ENCODE data around the gene DGKD.

The DGKD gene

DNA sequence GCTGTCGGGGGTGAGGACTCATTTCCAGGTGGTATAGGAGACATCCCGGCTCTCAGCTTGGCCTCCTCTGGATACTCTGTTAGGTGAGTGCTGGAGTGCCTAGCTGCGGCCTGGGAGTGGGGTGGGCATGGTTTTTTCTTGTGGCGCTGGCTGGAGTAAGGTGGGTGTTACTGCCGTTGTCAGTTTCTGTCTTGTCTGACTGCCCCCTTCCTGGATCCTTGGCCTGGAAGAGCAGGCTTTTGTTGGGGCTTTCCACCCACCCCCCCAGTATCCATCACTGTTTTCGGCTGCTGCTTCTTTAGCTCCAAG is 69.2 kb downstream of the DGKD start:
- no peak for DNase-seq

- DNase-seq = no peak
Measured at GRCh38 chr2:233424154-233424951, 70.1 kb downstream of the DGKD start.

DNA sequence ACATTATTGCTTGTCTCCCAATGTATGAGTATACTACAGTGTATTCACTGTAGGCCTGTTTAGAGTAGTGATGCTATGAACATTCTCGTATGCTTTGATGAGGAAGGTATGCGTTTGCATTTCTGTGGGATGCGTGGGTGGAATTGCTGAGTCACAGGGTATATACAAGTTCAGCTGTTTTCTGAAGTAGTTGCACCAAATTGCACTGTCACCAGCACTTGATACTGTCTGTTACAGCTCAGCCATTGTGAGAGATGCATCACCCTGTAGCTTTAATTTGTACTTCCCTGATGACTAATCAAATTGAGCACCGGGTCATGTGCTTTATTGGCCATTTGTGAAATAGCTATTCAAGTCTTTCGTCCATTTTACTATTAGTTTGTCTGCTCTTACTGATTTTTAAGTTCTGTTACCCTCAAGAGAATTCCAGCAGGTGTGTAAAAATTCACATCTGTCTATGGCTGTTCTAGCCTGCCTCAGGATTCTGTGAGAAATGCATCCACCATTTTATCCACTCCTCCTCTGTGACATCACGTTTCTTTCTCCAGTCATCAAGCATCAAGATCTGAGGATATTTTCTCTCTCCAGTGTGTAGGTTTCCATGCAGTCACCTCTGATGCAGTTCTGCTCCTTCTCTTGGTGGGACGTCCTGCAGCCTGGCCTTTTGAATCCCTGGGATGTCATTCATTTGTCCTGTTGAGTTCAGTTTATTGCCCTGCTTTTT is 72.5 kb downstream of the DGKD start:
- no peak for DNase-seq

- DNase-seq = no peak
Measured at GRCh38 chr2:233428008-233428407, 73.7 kb downstream of the DGKD start.

DNA sequence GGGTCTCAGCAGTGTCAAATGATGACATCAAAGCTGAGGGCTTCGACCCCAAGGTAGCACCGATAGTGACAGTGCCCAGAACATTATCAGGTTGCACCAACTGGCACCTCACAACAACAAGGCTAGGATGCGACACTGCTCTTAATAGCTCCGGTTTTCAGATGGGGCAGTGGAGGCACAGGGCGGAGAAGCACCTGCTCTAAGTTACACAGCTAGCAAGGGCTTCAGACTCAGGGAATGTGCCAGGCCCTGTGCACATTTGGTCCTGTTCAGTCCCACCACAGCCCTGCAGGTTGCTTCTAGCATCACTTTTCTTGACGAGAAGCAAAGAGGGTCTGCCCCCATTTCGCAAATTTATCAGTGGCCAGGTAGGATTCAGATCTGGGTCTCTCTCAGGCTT is 74.1 kb downstream of the DGKD start:
- no peak for DNase-seq

DNA sequence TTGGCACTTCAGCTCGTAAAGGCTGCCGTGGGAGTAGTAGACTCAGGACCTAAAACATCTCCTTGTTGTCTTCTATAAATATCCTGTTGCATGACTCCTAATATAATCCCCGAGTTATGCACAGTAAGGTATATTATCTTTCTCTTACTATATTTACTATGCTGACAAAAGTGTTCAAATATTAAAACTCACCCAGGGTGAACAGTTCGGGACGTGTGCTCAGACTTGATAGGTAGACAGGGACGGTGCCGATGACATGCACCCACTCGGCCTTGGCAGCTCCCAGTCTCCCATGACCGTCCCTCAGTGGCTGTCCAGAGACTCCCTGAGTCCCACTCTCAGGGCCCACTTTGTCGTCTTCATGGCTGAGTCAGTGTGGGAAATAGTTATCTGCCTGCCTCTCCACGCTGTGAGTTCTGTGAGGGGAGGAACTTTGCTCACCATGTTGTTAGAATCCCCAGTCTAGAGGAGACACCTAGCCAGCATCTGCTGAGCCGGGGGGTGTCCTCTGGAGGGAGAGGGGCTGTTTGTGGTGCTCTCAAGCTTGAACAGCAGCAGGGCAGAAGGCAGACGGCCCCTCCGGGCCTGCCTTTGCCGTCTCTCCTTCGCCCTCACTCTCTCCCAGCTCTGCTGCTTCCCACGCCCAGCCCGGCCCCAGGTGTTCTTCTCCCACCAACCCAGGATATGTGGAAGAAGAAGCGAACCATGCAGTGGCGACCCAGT is 75.0 kb downstream of the DGKD start:
- DNase-seq = no peak

DNA sequence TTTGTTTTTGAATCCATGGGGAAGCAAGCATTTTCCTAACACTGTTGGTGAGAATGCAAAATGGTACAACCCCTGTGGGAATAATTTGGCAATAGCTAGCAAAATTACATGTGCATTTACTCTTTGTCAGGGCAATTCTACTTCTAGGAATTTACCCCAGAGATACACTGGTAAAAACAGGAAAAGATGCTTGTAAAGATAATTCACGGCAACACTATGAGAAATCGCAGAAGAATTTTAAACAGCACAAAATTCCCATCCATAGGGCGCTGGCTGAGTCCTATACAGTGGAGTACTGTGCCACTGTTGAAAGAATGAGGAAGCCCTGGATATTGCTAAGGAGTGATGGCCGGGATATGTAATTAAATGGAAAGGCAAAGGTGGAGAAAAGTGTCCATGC is 75.8 kb downstream of the DGKD start:
- no peak for DNase-seq

DNA sequence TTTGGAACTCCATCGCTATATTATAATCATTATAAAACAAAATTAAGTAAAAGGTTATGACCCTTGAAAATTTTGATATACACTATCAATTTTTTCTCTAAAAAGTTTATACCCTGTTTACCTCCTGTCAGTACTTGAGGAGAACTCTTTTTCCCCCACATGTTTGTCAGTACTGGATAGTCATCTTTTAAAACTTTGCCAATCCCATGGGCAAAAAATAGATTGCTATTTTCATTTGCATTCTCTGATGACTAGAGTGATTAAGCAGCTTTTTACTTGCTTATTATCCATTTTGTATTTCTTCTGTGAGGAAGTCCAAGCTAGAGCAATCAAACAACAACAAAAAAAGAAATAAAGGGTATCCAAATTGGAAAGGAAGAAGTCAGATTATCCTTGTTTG is 76.4 kb downstream of the DGKD start:
- no peak for DNase-seq

GRCh38 chr2:233433029-233433428 is 78.7 kb downstream of the DGKD start:
- DNase-seq = no peak

- DNase-seq = no peak
Measured at GRCh38 chr2:233433794-233434193, 79.5 kb downstream of the DGKD start.

DNA sequence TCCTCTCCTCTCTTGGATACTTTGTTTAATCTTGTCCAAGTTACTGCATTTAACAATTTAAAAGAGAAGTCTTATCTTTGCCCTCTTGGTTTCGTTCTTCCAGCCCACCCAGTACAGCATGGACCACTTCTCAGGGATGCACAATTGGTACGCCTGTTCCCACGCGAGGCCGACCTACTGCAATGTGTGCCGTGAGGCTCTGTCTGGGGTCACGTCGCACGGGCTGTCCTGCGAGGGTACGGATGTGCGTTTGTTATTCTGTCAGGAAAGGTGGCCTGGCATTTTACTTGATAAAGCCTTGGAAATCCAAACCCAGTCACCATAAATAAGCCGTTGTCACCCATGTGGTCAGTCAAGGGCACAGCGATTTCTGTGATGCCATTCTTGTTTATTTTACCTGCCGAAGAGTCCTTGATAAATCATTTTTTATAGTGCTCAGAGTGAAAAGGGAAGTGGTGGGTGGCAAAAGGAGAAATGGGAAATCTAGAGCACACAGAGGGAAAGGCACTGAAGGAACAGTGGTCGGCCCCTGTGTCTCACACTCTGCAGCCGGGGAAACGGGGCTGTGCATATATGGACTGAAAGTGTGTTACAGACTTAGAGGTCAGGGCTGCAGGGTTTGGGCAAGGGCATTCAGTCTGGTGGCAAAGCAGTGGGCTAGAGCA is 80.5 kb downstream of the DGKD start:
- DNase-seq = no peak

DNA sequence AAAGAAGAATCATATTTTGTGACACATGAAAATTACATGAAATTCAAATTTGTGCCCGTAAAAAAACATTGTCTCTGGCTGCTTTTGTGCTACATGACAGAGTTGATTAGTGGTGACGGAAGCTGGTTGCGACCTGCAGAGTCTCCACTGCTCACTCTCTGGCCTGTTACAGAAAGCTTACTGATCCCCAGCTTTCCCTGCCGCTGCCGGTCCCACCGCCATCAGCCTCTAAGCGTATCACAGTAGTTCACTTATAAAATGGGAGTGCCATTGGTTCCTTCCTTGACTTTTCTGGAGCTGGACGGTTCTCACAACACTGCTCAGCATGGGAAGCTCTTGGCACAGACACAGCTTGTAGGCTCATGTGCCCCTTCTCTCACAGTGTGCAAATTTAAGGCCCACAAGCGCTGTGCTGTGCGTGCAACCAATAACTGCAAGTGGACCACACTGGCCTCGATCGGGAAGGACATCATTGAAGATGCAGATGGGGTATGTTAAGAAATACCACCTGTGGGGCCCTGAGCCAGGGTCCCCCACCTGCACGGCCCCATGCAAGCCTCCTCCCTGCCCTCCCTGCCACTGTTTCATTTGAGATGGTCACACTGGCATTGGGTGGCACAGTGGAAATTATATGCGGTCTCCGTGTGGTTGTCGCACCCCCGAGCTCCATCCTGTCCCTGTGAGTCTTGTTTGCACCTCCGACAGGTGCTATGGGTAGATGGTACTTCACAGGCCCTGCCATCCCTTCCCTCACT is 81.3 kb downstream of the DGKD start:
- no peak for DNase-seq

DNA sequence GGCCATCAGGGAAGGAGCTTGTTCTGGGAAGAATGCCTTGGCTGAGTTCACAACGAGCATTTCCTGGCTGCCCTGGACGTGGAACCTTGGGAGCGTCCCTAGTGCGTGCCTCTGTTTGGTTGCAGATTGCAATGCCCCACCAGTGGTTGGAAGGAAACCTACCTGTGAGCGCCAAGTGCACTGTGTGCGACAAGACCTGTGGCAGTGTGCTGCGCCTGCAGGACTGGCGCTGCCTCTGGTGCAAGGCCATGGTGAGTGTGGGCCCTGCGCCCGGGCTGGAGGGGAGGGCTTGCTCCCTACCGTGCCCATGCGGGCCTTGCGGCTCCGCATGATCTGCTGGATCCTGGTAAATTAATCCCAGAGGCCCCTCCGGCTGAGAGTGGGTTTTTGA is 81.9 kb downstream of the DGKD start:
- DNase-seq = no peak

DNA sequence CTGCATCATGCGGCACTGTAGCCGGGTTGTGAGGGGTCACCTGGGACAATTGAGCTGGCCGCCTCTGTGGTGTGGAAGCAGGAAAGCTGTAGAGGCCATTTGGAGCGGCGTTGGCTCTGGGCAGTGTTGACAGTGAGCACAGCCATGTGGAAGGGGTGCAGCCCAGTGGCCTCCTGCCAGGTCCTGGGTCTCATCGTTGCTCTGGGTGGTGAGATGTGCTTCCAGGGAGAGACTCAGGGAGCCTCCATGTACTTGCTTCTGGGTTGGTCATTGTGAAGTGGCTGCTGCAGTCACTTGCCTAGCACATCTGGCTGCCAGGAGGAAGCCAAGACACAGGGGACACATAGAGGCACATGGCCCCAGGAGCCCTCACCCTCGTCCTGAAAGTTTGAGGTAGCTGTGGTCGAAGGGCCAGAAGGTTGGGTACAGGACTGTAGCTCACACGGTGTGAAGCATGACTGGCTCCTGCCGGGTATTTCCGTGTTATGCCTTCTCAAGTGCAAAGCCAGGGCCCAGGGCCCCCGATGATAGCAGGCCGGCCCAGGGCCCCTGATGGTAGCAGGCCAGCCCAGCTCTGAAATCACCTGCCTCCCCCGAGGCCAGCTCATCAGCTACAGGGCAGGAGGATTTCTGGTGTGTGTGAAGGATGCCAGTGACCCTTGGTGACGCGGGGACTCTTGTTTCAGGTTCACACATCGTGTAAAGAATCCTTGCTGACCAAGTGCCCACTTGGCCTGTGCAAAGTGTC is 82.6 kb downstream of the DGKD start:
- no peak for DNase-seq

DNA sequence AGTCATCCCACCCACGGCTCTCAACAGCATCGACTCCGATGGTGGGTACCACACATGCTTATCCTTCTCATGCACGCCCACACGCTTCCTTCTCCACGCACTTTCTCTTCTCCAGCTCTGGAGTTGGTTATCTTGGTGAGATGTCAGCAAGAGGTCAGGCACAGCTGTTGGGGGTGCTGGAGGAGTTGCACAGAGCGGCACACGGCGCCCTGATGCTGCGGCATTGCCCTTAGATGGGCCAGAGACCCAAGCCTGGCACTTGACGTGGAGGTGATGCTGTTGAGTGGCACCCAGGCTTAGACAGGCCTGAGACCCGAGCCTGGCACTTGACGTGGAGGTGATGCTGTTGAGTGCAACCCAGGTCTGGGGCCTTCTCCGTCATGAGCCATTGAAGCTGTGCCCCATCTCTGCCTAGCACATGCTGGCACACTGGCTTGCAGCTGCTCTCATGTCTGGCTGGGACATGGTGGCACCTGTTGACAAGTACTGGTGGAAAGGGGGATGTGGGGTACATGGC is 83.2 kb downstream of the DGKD start:
- no peak for DNase-seq

DNA sequence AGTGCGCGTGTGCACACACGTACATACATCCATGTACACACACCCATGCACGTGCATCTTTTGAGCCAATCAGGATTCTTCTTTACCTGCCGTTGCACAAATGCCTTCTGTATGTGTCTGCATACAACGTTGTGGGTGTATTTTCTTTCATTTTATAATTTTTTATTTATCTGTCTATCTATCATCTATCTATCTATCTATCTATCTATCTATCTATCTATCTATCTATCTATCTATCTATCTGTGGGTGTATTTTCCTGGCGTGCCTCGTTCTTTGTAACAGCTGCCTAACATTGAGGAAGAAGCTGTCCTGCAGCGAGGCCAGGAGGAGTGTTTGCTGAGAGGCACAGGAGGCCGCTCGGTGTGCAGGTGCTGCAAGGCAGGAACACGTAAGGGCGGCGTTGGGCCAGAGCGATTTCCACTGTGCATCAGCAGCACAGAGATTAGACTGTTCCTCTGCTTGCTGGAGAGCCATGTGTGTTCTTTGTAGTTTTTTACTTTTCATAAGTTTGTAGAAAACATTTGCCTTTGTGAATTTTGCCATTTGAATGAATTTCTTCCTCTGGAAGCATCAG is 84.4 kb downstream of the DGKD start:
- DNase-seq = no peak

- peak in 55 of 58 donors; percentile 11 to 82 (median 47) for DNase-seq
Measured at GRCh38 chr2:233439191-233439590, 84.9 kb downstream of the DGKD start.

GRCh38 chr2:233440314-233440713 is 86.0 kb downstream of the DGKD start:
- DNase-seq = no peak

DNA sequence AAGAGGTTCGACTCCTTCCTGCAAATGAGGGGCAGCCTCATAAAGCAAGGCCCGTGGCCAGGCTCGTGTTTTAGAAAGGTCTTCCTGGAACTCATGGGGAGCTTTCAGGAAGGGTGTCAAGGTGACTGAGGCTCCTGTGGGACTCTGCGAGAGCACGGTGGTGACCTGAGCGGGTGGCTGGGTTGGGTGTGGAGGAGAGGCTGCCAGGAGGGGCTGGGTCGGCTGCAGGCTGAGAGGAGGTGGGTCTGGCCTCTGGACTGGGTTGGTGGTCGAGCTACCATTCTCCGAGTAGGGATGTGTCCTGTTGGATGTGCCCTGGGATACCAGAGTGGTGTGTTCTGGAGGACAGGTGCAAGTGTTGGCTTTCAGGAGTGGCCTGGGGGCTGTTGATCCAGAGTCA is 86.4 kb downstream of the DGKD start:
- no peak for DNase-seq
